B cell (primary cell): ENCODE results near the gene SPTB. TPM values are rescaled to one million over a fixed set of nuclear protein-coding genes. Genes with fewer than 3 reads are reported as not detected.

Experiments
- ATAC-seq: fragments of 200-7000 bp; cut with Tn5 transposase; one replicate; pipeline ENCODE4 v1.10.0; 2021; ENCODE audit warnings: low read depth, mild to moderate bottlenecking, moderate number of reproducible peaks, moderate library complexity
- CTCF ChIA-PET: fragments of 350-600 bp; sonication (Branson Sonifier 250); formaldehyde crosslinking; loops from one replicate; lab custom pipeline; 2021; ENCODE audit warnings: antibody characterized with exemption, inconsistent platforms; lab: Charles Lee
- POLR2A ChIA-PET: fragments of 350-600 bp; sonication (Branson Sonifier 250); formaldehyde crosslinking; loops from one replicate; lab custom pipeline; 2021; ENCODE audit warnings: antibody characterized with exemption; lab: Charles Lee
- DNase-seq: peaks from one replicate; pipeline ENCODE4 v3.0.0; 2013
- H2AFZ ChIP-seq: 2 replicates; pipeline ENCODE4 v1.6.1; 2012; ENCODE audit warnings: mild to moderate bottlenecking, low read depth, low read length; ENCODE audit not compliant: insufficient read depth, poor library complexity, severe bottlenecking
- H3K27ac ChIP-seq, 2 donors: 1 replicate in 1 of 2; 2 replicates in 1 of 2; pipeline ENCODE4 v1.5.1; 2012 to 2013; ENCODE audit warnings: low read length in 2 of 2, mild to moderate bottlenecking in 2 of 2, moderate library complexity in 1 of 2
- H3K27me3 ChIP-seq, 4 experiments: fragments of 200-600 bp in 1 of 4; sonication (generic) in 1 of 4; replicated peaks in 1 of 4; 1 replicate in 2 of 4; 2 replicates in 2 of 4; pipeline versions ENCODE4 v1.6.1 to v1.7.0; 2013 to 2016; ENCODE audit warnings: low read length in 3 of 4, mild to moderate bottlenecking in 2 of 4, mixed read lengths in 1 of 4, moderate library complexity in 1 of 4; ENCODE audit not compliant: insufficient read depth in 4 of 4, control insufficient read depth in 3 of 4; ENCODE audit errors: control extremely low read depth in 1 of 4
- H3K36me3 ChIP-seq, 2 experiments: replicated peaks in 1 of 2; 1 replicate in 1 of 2; 2 replicates in 1 of 2; pipeline versions ENCODE4 v1.6.1 to v1.7.1; 2013; ENCODE audit warnings: low read length in 1 of 2; ENCODE audit not compliant: insufficient read depth in 2 of 2, control insufficient read depth in 1 of 2; ENCODE audit errors: control extremely low read depth in 1 of 2, extremely low read depth in 1 of 2
- H3K4me1 ChIP-seq, 2 donors: fragments of 200-600 bp in 1 of 2; sonication (generic) in 1 of 2; 1 replicate in 1 of 2; 2 replicates in 1 of 2; pipeline versions ENCODE4 v1.5.1 to v1.6.1; 2013 to 2017; ENCODE audit warnings: low read length in 2 of 2; ENCODE audit not compliant: control insufficient read depth in 2 of 2, insufficient read depth in 2 of 2
- H3K4me2 ChIP-seq: replicated peaks from 2 replicates; pipeline ENCODE3; 2012; ENCODE audit warnings: mild to moderate bottlenecking, low read depth, low read length; ENCODE audit not compliant: poor library complexity, severe bottlenecking
- H3K4me3 ChIP-seq, 5 experiments: fragments of 200-600 bp in 1 of 5; sonication (generic) in 1 of 5; 1 replicate in 3 of 5; 2 replicates in 2 of 5; pipeline versions ENCODE4 v1.5.1 to v1.7.0; 2011 to 2016; ENCODE audit warnings: low read length in 4 of 5, mild to moderate bottlenecking in 4 of 5, low read depth in 2 of 5, control low read depth in 1 of 5, moderate library complexity in 1 of 5; ENCODE audit not compliant: insufficient read depth in 1 of 5; ENCODE audit errors: control extremely low read depth in 1 of 5, extremely low read depth in 1 of 5
- H3K79me2 ChIP-seq: fragments of 200-600 bp; sonication (generic); one replicate; pipeline ENCODE4 v1.6.0; 2016; ENCODE audit warnings: low read length; ENCODE audit not compliant: control insufficient read depth, insufficient read depth
- H3K9ac ChIP-seq: fragments of 200-600 bp; sonication (generic); 2 replicates; pipeline ENCODE4 v1.6.1; 2017; ENCODE audit warnings: mild to moderate bottlenecking, low read length, moderate library complexity
- H3K9me3 ChIP-seq, 3 donors: one replicate each; pipeline versions ENCODE4 v1.6.1 to v1.7.1; 2013; ENCODE audit warnings: low read length in 2 of 3; ENCODE audit not compliant: control insufficient read depth in 2 of 3, insufficient read depth in 1 of 3; ENCODE audit errors: control extremely low read depth in 1 of 3
- H4K20me1 ChIP-seq: 2 replicates; pipeline ENCODE4 v1.6.0; 2012; ENCODE audit warnings: mild to moderate bottlenecking, low read length; ENCODE audit not compliant: insufficient read depth, control insufficient read depth, poor library complexity, severe bottlenecking
- H3K27ac Mint-ChIP-seq: one replicate; pipeline ENCODE4 v1.8.0; 2021; ENCODE audit warnings: mixed read lengths
- H3K27me3 Mint-ChIP-seq: one replicate; pipeline ENCODE4 v1.8.0; 2021; ENCODE audit warnings: mixed read lengths
- H3K4me1 Mint-ChIP-seq: one replicate; pipeline ENCODE4 v1.8.0; 2021; ENCODE audit warnings: mixed read lengths
- H3K4me3 Mint-ChIP-seq: one replicate; pipeline ENCODE4 v1.8.0; 2021; ENCODE audit warnings: mixed read lengths
- H3K9me3 Mint-ChIP-seq: one replicate; pipeline ENCODE4 v1.8.0; 2022; ENCODE audit warnings: mixed read lengths; ENCODE audit not compliant: insufficient read depth
- CTCF ChIP-seq: fragments of 200-600 bp; IDR thresholded peaks from one replicate; pipeline ENCODE4 v1.8.0; 2022; ENCODE audit warnings: antibody characterized with exemption, mild to moderate bottlenecking
- EZH2 ChIP-seq: IDR thresholded peaks from 2 replicates; pipeline ENCODE4 v1.6.1; 2012; ENCODE audit warnings: borderline replicate concordance, low read depth, mild to moderate bottlenecking, moderate library complexity, low read length; ENCODE audit not compliant: insufficient read depth, poor library complexity, severe bottlenecking
- WGBS: methylation state at CpG from one replicate; pipeline ENCODE4 v1.1.5; 2013; ENCODE audit warnings: missing lambda C conversion rate; ENCODE audit not compliant: insufficient coverage; 5-methylcytosine and 5-hydroxymethylcytosine counted together
- intact Hi-C: fragments of 100-400 bp; cut with micrococcal nuclease; formaldehyde crosslinking; loops from one replicate; pipeline ENCODE4 v1.10.0; 2022
- polyA plus RNA-seq: library from polyadenylated mRNA; depleted of rRNA; stranded (reverse); fragments of >200 nt; gene quantifications from 2 replicates; pipeline ENCODE4 v1.2.3, GENCODE V29; 2012
- total RNA-seq, 2 donors: library from RNA; stranded (reverse); fragments of 120-200 nt in 1 of 2; gene quantifications; 1 replicate in 1 of 2; 2 replicates in 1 of 2; pipeline versions ENCODE4 v1.2.3 to v1.2.4, GENCODE V29; 2013 to 2022

SPTB gene
- total and polyA plus RNA-seq, 2 donors (not counting 1 experiment from before 2014, with no cell fraction given), result 0.12 TPM; not detected in 1

GRCh38 chr14:64709126-64709525 lies 170.6 kb downstream of the SPTB start:
- Mint-ChIP-seq H3K27ac (no peak overlapping the region), H3K4me3 (peak overlapping the region; percentile 66), H3K4me1 (peaks cover 35% of the 10 kb centered on the region), H3K9me3 (peaks cover 6% of the 10 kb centered on the region), H3K27me3 (peaks cover 46% of the 10 kb centered on the region)
- H3K9ac ChIP-seq, result peak overlapping the region; percentile 44
- peak overlapping the region in 3 of 5 experiments; percentile 14 to 34 (median 25) for H3K4me3 ChIP-seq
- no peaks in the 10 kb centered on the region for H3K79me2 ChIP-seq
- peak overlapping the region; percentile 65 for H3K4me2 ChIP-seq
- H3K36me3 ChIP-seq, result no peaks in the 10 kb centered on the region
- H4K20me1 ChIP-seq, result no peaks in the 10 kb centered on the region
- H3K4me1 ChIP-seq, result peaks cover 34 to 37% of the 10 kb centered on the region in 2 donors
- H3K27me3 ChIP-seq, result peaks cover 0 to 25% (median 9%) of the 10 kb centered on the region in 4 experiments
- ATAC-seq (no peak), DNase-seq (no peak)
- ChIA-PET CTCF (interaction anchor here (0.6 kb wide), 1 partner anchor 17 kb away, joined by 4 read pairs; no protein-coding TSS in a partner anchor), POLR2A (no interaction called here)
- peaks cover 0 to 10% (median 3%) of the 10 kb centered on the region in 3 donors for H3K9me3 ChIP-seq
- H2AFZ ChIP-seq, result peak overlapping the region; percentile 65
- no peak overlapping the region for H3K27ac ChIP-seq
- 86% methylated on average over 5 of the region's 5 CpGs for WGBS
- intact Hi-C loops, result no loop called here
- TF ChIP-seq EZH2, result no peak
- TF ChIP-seq CTCF, result no peak

GRCh38 chr14:64708148-64709004 lies 171.3 kb downstream of the SPTB start:
- DNase-seq, result peak; percentile 45
- Mint-ChIP-seq H3K4me3 (peak overlapping the region; percentile 66), H3K9me3 (peaks cover 4% of the 10 kb centered on the region), H3K27ac (no peak overlapping the region), H3K27me3 (peaks cover 46% of the 10 kb centered on the region), H3K4me1 (peaks cover 42% of the 10 kb centered on the region)
- Histone ChIP-seq H3K9me3 (peaks cover 0 to 3% (median under 1%) of the 10 kb centered on the region in 3 donors), H3K27ac (no peak overlapping the region), H3K79me2 (no peaks in the 10 kb centered on the region), H3K36me3 (no peaks in the 10 kb centered on the region), H3K9ac (peak overlapping the region; percentile 44), H4K20me1 (no peaks in the 10 kb centered on the region), H3K4me3 (peak overlapping the region in 4 of 5 experiments; percentile 10 to 34 (median 20)), H2AFZ (peak overlapping the region; percentile 65), H3K4me2 (peak overlapping the region; percentile 65), H3K27me3 (peaks cover 0 to 32% (median 14%) of the 10 kb centered on the region in 4 experiments), H3K4me1 (peaks cover 42 to 43% of the 10 kb centered on the region in 2 donors)
- WGBS, result 27% methylated on average over 13 of the region's 18 CpGs
- TF ChIP-seq EZH2, result no peak
- TF ChIP-seq CTCF, result no peak
- CTCF ChIA-PET, result no interaction called here
- ATAC-seq, result peak; percentile 47
- intact Hi-C loops, result no loop called here
- POLR2A ChIA-PET, result no interaction called here
